Measurements from ENCODE around the gene MCFD2. TPM values are rescaled to one million over a fixed set of nuclear protein-coding genes. Genes with fewer than 3 reads are reported as not detected.

Gene MCFD2
- total and polyA plus RNA-seq, 2 experiments from 2014 or later = 161 to 196 TPM

DNA sequence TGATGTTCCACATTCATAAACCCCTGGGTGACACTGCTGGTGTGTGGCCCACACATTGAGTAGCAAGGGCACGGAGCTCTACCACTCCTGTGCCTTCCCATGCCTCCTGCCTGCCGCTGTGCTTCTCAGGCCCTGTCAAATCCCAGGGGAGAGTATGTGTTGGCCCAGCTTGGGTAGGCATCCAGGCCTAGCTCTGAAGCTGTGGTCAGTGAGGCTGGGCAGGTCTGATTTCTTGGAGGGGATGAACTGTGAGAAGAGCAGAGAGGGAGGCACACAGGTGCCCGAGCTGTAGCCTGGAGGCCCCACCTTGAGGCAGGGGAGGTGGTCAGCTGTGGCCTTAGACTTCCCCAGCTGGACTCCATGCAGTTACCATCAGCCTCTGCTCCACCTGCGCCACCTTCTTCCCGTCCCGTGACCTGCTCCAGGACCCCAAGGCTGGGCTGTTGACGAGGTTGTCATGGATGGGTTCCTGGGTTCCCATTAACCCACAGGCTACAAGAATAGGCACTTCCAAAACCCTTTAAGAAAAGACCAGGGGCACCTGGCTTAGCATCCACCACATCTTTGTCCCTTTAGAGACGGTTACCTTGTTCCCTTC lies 23.6 kb downstream of the MCFD2 start:
- Histone ChIP-seq H3K9me2 (replicated peaks; ENCODE audit: insufficient read depth) (no peaks in the 10 kb centered on the region), H3K36me3 (replicated peaks; ENCODE audit: insufficient read depth, low read depth) (no peaks in the 10 kb centered on the region), H3K27me3 (no peaks in the 10 kb centered on the region), H2AFZ (no peak overlapping the region), H3K4me2 (no peak overlapping the region), H3K79me2 (no peaks in the 10 kb centered on the region), H3K4me1 (ENCODE audit: insufficient read depth) (no peaks in the 10 kb centered on the region), H3K4me3 (no peak overlapping the region), H4K20me1 (ENCODE audit: insufficient read depth, poor library complexity, severe bottlenecking) (no peaks in the 10 kb centered on the region), H3K27ac (no peak overlapping the region), H3K9me3 (ENCODE audit: low read depth) (no peaks in the 10 kb centered on the region)
- DNase-seq (ENCODE audit: low spot score) = no peak
- 89% methylated on average over 8 of the region's 8 CpGs for WGBS (ENCODE audit: low lambda C conversion rate, missing lambda C conversion rate)
- TF ChIP-seq, protein P1, sequence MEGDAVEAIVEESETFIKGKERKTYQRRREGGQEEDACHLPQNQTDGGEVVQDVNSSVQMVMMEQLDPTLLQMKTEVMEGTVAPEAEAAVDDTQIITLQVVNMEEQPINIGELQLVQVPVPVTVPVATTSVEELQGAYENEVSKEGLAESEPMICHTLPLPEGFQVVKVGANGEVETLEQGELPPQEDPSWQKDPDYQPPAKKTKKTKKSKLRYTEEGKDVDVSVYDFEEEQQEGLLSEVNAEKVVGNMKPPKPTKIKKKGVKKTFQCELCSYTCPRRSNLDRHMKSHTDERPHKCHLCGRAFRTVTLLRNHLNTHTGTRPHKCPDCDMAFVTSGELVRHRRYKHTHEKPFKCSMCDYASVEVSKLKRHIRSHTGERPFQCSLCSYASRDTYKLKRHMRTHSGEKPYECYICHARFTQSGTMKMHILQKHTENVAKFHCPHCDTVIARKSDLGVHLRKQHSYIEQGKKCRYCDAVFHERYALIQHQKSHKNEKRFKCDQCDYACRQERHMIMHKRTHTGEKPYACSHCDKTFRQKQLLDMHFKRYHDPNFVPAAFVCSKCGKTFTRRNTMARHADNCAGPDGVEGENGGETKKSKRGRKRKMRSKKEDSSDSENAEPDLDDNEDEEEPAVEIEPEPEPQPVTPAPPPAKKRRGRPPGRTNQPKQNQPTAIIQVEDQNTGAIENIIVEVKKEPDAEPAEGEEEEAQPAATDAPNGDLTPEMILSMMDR (IDR thresholded peaks at IDR 0.05; ENCODE audit: poor library complexity) = no peak

DNA sequence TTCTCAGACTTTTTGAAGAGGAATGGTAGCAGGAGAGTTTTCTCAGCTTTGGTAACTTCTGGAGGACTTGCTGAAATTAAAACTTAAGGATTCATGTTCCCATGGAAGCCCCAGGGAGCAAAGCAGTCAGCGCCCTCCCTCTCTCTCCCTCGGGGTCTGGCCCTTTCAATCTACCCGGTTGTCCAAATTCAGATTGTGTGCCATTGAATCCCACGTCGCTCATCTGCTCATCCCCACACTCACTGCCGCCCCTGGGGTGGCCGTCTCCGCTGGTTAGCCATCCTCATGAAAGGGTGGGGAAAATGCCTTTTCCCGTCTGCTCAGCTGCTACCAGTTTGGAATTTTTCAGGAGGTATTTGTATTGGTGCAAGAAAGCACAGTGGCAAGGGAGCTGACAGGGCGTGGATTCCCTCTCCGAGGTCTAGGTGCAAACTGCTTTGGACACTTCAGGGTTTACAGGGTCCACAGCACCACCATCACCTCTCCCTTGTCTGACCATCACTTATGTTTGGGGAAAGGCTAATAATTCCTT lies 27.1 kb downstream of the MCFD2 start:
- Histone ChIP-seq H3K36me3 (replicated peaks; ENCODE audit: insufficient read depth, low read depth) (no peaks in the 10 kb centered on the region), H3K4me3 (no peak overlapping the region), H4K20me1 (ENCODE audit: insufficient read depth, poor library complexity, severe bottlenecking) (no peaks in the 10 kb centered on the region), H3K27ac (no peak overlapping the region), H3K9me3 (ENCODE audit: low read depth) (no peaks in the 10 kb centered on the region), H3K4me1 (ENCODE audit: insufficient read depth) (no peaks in the 10 kb centered on the region), H3K4me2 (no peak overlapping the region), H3K79me2 (no peaks in the 10 kb centered on the region), H3K9me2 (replicated peaks; ENCODE audit: insufficient read depth) (no peaks in the 10 kb centered on the region), H2AFZ (no peak overlapping the region), H3K27me3 (no peaks in the 10 kb centered on the region)
- WGBS (ENCODE audit: low lambda C conversion rate, missing lambda C conversion rate) = 84% methylated on average over 11 of the region's 11 CpGs
- DNase-seq (ENCODE audit: low spot score) = no peak
- TF ChIP-seq, protein P1 (IDR thresholded peaks at IDR 0.05; ENCODE audit: poor library complexity) = no peak
- TF ChIP-seq EZH2 (IDR thresholded peaks at IDR 0.05; ENCODE audit: borderline replicate concordance) = no peak
- no peak for TF ChIP-seq EZH2phosphoT487 (IDR thresholded peaks at IDR 0.05; ENCODE audit: low read depth, severe bottlenecking, unreplicated experiment)

DNA sequence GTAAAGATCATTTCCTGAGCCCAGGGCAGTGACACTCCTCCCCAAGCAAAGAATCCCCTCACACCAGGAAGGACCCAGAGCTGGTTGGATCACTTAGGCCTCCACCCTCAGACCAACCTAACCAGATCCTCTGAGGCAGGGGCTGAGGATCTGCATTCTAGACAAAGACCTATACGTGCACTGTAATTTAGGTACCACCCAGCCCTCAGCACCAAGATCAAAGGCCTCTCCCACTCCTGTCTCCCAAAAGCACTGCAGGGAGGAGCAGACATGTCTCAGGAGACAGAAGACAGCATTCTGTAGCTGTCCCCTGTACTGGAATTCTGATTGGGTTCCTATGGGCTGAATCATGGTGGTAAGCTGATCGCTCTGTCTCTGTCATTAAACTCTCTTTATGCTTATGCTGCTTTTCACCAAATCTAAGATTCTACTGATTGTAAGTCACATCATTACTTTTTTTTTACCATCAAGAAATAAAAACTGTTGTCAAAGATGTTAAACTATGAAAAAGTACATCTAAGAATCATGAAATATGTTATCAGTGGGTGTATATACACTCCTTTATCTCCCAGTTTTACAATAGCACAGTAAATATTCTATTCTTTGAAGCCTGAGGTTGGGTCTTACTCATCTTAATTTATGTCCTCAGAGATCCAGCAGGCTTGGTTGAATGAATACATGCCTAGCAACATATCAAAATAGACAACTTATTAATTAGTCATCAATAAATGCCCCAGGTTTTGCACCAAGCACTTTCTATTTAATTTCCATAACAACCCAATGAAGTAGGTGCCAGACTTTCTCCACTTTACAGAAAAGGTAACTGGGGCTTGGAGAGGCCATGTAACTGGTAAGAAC lies 28.3 kb downstream of the MCFD2 start:
- Histone ChIP-seq H3K9me2 (replicated peaks; ENCODE audit: insufficient read depth) (no peaks in the 10 kb centered on the region), H3K9me3 (ENCODE audit: low read depth) (no peaks in the 10 kb centered on the region), H3K4me1 (ENCODE audit: insufficient read depth) (no peaks in the 10 kb centered on the region), H3K4me3 (no peak overlapping the region), H3K4me2 (no peak overlapping the region), H3K27me3 (no peaks in the 10 kb centered on the region), H3K79me2 (no peaks in the 10 kb centered on the region), H3K27ac (no peak overlapping the region), H2AFZ (no peak overlapping the region), H3K36me3 (replicated peaks; ENCODE audit: insufficient read depth, low read depth) (no peaks in the 10 kb centered on the region), H4K20me1 (ENCODE audit: insufficient read depth, poor library complexity, severe bottlenecking) (no peaks in the 10 kb centered on the region)
- TF ChIP-seq EZH2phosphoT487 (IDR thresholded peaks at IDR 0.05; ENCODE audit: low read depth, severe bottlenecking, unreplicated experiment) = no peak
- TF ChIP-seq, protein P1 (IDR thresholded peaks at IDR 0.05; ENCODE audit: poor library complexity) = no peak
- no peak for TF ChIP-seq EZH2 (IDR thresholded peaks at IDR 0.05; ENCODE audit: borderline replicate concordance)
- DNase-seq (ENCODE audit: low spot score) = no peak
- WGBS (ENCODE audit: low lambda C conversion rate, missing lambda C conversion rate) = 71% methylated on average over 2 of the region's 2 CpGs
